OCI-LY3 (cell line): ENCODE measurements around the gene MYL9.

ENCODE experiments used
- H2AFZ ChIP-seq: fragments of 200-600, 300-600 bp; shearing (Covaris generic); 2 replicates; pipeline ENCODE4 v1.6.0; 2014; ENCODE audit warnings: antibody characterized with exemption, low read depth, low read length
- H3K27ac ChIP-seq: fragments of 200-600, 300-600 bp; sonication (generic); 2 replicates; pipeline ENCODE4 v1.5.1; 2014; ENCODE audit warnings: mild to moderate bottlenecking, low read length, moderate library complexity, mixed read lengths
- H3K27me3 ChIP-seq: fragments of 200-600, 300-600 bp; sonication (generic); 2 replicates; pipeline ENCODE4 v1.6.1; 2014; ENCODE audit warnings: low read depth, low read length, mixed read lengths
- H3K36me3 ChIP-seq: fragments of 200-600, 300-600 bp; sonication (generic); replicated peaks from 2 replicates; pipeline ENCODE3; 2014; ENCODE audit warnings: low read depth, low read length, mixed read lengths
- H3K4me1 ChIP-seq: fragments of 300-600, 200-600 bp; sonication (generic); 2 replicates; pipeline ENCODE4 v1.6.1; 2014; ENCODE audit warnings: low read length, mixed read lengths
- H3K4me2 ChIP-seq: fragments of 200-600, 300-600 bp; sonication (generic); 2 replicates; pipeline ENCODE4 v1.6.1; 2014; ENCODE audit warnings: low read length, mixed read lengths
- H3K4me3 ChIP-seq: fragments of 300-600, 200-600 bp; sonication (generic); 2 replicates; pipeline ENCODE4 v1.5.1; 2014; ENCODE audit warnings: antibody characterized with exemption, mild to moderate bottlenecking, low read length, moderate library complexity
- H3K79me2 ChIP-seq: fragments of 300-600, 200-600 bp; shearing (Covaris generic); 2 replicates; pipeline ENCODE4 v1.6.1; 2014; ENCODE audit warnings: mild to moderate bottlenecking, low read length, mixed read lengths
- H3K9ac ChIP-seq: fragments of 300-600, 200-600 bp; shearing (Covaris generic); 2 replicates; pipeline ENCODE4 v1.6.0; 2014; ENCODE audit warnings: mild to moderate bottlenecking, low read length, moderate library complexity
- H3K9me3 ChIP-seq: fragments of 200-600, 300-600 bp; shearing (Covaris generic); 2 replicates; pipeline ENCODE4 v1.6.1; 2014; ENCODE audit warnings: low read length, mixed read lengths; ENCODE audit not compliant: insufficient read depth
- H4K20me1 ChIP-seq: fragments of 200-600, 300-600 bp; sonication (generic); 2 replicates; pipeline ENCODE4 v1.6.1; 2016; ENCODE audit warnings: low read length, mixed read lengths; ENCODE audit not compliant: insufficient read depth
- EZH2phosphoT487 ChIP-seq: fragments of 200-600 bp; shearing (Covaris generic); IDR thresholded peaks from 2 replicates; pipeline ENCODE4 v1.6.1; 2018; ENCODE audit warnings: antibody characterized with exemption, mixed run types, low read depth
- TF ChIP-seq, protein P1 (sequence below): fragments of 200-600, 300-600 bp; sonication (generic); IDR thresholded peaks from 2 replicates; pipeline ENCODE4 v1.5.1; 2014; ENCODE audit warnings: antibody characterized with exemption, low read length, low read depth

The MYL9 gene

DNA sequence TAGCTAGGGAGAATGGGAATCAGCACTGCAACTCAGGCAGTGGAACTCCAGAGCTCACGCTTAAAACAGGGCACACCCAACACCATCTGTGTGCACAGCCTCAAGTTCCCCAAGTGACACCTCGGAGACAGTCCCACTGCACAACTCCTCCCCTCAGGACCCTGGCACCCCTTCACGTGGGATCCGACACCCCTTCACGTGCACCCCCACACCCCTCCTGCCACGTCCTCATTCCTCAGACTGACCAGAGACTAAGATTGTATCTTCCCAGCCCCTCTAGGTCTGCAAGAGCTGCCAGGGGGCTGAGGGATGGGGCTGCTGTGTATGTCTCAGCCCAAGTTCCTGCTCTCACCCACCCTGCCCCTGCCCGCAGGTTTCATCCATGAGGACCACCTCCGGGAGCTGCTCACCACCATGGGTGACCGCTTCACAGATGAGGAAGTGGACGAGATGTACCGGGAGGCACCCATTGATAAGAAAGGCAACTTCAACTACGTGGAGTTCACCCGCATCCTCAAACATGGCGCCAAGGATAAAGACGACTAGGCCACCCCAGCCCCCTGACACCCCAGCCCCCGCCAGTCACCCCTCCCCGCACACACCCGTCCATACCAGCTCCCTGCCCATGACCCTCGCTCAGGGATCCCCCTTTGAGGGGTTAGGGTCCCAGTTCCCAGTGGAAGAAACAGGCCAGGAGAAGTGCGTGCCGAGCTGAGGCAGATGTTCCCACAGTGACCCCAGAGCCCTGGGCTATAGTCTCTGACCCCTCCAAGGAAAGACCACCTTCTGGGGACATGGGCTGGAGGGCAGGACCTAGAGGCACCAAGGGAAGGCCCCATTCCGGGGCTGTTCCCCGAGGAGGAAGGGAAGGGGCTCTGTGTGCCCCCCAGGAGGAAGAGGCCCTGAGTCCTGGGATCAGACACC is 7.6 kb downstream of the MYL9 start:
- Histone ChIP-seq H3K4me1 (peaks cover 10% of the 10 kb centered on the region; the same call in 1 of the 2 replicates), H2AFZ (no peak overlapping the region), H3K36me3 (no peaks in the 10 kb centered on the region), H3K79me2 (no peaks in the 10 kb centered on the region; the same call in 1 of the 2 replicates), H4K20me1 (0 out of 2 replicates have a peak, but pooled peaks cover 9% of the 10 kb centered on the region), H3K9me3 (no peaks in the 10 kb centered on the region), H3K4me3 (no peak overlapping the region), H3K27me3 (no peaks in the 10 kb centered on the region), H3K4me2 (no peak overlapping the region), H3K27ac (no peak overlapping the region), H3K9ac (no peak overlapping the region)
- TF ChIP-seq EZH2phosphoT487 = no peak
- TF ChIP-seq, protein P1, sequence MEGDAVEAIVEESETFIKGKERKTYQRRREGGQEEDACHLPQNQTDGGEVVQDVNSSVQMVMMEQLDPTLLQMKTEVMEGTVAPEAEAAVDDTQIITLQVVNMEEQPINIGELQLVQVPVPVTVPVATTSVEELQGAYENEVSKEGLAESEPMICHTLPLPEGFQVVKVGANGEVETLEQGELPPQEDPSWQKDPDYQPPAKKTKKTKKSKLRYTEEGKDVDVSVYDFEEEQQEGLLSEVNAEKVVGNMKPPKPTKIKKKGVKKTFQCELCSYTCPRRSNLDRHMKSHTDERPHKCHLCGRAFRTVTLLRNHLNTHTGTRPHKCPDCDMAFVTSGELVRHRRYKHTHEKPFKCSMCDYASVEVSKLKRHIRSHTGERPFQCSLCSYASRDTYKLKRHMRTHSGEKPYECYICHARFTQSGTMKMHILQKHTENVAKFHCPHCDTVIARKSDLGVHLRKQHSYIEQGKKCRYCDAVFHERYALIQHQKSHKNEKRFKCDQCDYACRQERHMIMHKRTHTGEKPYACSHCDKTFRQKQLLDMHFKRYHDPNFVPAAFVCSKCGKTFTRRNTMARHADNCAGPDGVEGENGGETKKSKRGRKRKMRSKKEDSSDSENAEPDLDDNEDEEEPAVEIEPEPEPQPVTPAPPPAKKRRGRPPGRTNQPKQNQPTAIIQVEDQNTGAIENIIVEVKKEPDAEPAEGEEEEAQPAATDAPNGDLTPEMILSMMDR = no peak

DNA sequence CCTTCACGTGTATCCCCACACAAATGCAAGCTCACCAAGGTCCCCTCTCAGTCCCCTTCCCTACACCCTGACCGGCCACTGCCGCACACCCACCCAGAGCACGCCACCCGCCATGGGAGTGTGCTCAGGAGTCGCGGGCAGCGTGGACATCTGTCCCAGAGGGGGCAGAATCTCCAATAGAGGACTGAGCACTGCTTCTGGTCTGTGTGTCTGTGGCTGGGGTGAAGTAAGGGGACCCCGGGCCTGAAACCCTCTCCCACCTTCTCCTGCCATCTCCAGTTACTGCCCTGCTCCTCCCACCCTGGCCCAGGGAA is 8.3 kb downstream of the MYL9 start:
- Histone ChIP-seq H3K4me3 (no peak overlapping the region), H3K27me3 (no peaks in the 10 kb centered on the region), H3K36me3 (no peaks in the 10 kb centered on the region), H3K9ac (no peak overlapping the region), H3K4me2 (no peak overlapping the region), H4K20me1 (0 out of 2 replicates have a peak, but pooled peaks cover 9% of the 10 kb centered on the region), H3K9me3 (no peaks in the 10 kb centered on the region), H3K79me2 (no peaks in the 10 kb centered on the region; the same call in 1 of the 2 replicates), H2AFZ (no peak overlapping the region), H3K4me1 (peaks cover 10% of the 10 kb centered on the region; the same call in 1 of the 2 replicates), H3K27ac (no peak overlapping the region)
- TF ChIP-seq, protein P1 = no peak
- TF ChIP-seq EZH2phosphoT487 = no peak

DNA sequence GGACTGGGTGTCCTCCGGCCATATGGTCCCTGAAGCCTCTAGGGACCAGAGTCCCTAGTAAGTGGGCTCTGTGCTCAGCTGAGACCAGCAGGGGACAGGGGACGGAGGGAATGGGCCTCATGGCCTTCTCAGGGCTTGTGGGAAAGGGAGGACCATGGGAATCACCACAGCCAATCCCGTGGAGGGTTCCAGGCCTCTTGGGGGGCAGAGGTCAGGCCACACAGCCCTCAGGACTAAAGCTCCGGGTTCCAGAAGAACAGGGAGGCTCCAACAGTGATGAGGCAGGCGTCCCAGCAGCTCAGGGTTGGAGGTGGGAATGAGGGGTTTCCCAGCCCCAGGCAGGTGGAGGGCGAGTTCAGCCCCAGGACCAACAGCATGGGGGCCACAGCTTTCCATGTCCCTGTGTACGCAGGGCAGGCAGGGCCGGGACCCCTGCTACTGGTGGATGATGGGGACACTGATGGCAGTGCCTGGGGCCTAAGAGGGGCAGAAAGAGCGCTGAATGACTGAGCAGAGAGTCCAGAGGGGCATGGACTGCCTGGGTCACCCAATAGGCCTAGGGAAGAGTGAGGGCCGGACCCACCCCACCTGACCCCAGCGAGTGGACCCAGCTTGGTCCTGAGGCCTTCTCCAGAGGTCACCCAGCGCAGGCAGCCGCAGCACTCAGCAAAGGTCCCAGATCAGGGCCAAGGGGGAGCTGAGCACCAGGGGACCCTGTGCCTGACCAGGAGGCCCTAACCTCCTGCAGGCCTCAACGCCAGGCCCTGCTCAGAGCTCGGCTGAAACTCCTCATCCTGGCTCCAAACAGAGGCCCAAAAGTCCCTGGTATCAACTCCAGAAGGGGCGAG is 8.8 kb downstream of the MYL9 start:
- H4K20me1 ChIP-seq = 0 out of 2 replicates have a peak, but pooled peaks cover 9% of the 10 kb centered on the region
- H3K79me2 ChIP-seq = no peaks in the 10 kb centered on the region; the same call in 1 of the 2 replicates

More for the DNA sequence above, 8.8 kb downstream of the MYL9 start:
- Histone ChIP-seq H3K9me3 (no peaks in the 10 kb centered on the region), H3K27ac (no peak overlapping the region), H3K9ac (no peak overlapping the region), H3K4me1 (peaks cover 10% of the 10 kb centered on the region; the same call in 1 of the 2 replicates), H3K36me3 (no peaks in the 10 kb centered on the region), H3K4me3 (no peak overlapping the region), H3K27me3 (no peaks in the 10 kb centered on the region), H2AFZ (no peak overlapping the region), H3K4me2 (no peak overlapping the region)
- no peak for TF ChIP-seq EZH2phosphoT487
- TF ChIP-seq, protein P1 = no peak
